ENCODE data around the gene CCDC187.

DNA sequence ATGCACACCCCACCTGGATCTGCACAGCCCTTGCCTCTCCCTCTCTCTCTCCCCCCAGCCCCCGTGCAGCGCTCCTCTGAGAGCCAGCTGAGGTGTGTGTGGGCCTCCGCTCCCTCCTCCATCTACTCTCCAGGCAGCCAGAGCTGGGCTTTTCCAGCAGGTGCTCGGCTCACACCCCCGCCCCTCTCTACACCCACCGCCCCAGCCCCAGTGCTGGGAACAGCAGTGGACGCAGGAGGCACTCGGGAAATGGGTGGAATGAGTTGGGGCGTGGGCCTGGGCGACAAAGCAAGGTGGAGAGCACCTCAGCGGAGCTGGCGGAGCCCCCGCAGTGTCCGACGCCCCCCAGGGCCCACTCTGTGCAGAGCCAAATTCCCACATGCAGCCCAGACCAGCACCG lies 85.6 kb downstream of the CCDC187 start:
- TF ChIP-seq POLR2A (IDR thresholded peaks at IDR 0.05): no peak
- no peak for TF ChIP-seq POLR2AphosphoS5 (IDR thresholded peaks at IDR 0.05)
